ENCODE data around the gene TRMO. TPM values are rescaled to one million over a fixed set of nuclear protein-coding genes. Genes with fewer than 3 reads are reported as not detected.
A peak's percentile ranks its signal among the peaks of the same experiment; 100 is the strongest.

The TRMO gene
- total and polyA plus RNA-seq, 9 of the 15 experiments (the other 6 are each of a cell fraction or from before 2014, with no cell fraction given) = 5.6 to 22.4 (median 16.2) TPM

GRCh38 chr9:97938081-97938644, 15.9 kb upstream of the TRMO start, which contains the start of gene HEMGN (continued):
- TF ChIP-seq ERF (CRISPR knock-in tag; IDR thresholded peaks at IDR 0.05) (0 out of 2 replicates have a peak, but pooled peaks have one; percentile 43), MLLT1 (IDR thresholded peaks at IDR 0.05) (peak; percentile 53 to 84; a peak in 2 of 4 replicates), HDAC1 (IDR thresholded peaks at IDR 0.05) (peak in 1 of 2 experiments; percentile 70; a peak in 3 of 4 replicates), JUND (IDR thresholded peaks at IDR 0.05; ENCODE audit: borderline replicate concordance, low read depth, low read length) (peak; percentile 77; the same call in 1 of the 2 replicates), JUND (tag; IDR thresholded peaks at IDR 0.05; ENCODE audit: borderline replicate concordance, low read depth, low read length) (peak; percentile 70; the same call in 2 of the 3 replicates), CHCHD3 (CRISPR knock-in tag; IDR thresholded peaks at IDR 0.05) (no peak), BRD9 (IDR thresholded peaks at IDR 0.05; ENCODE audit: low read depth, partially characterized antibody) (peak; percentile 84), ZNF324 (CRISPR knock-in tag; IDR thresholded peaks at IDR 0.05) (no peak), ZKSCAN3 (CRISPR knock-in tag; IDR thresholded peaks at IDR 0.05) (no peak), NFIC (IDR thresholded peaks at IDR 0.05) (peak; percentile 88), ELK3 (CRISPR knock-in tag; IDR thresholded peaks at IDR 0.05) (no peak), ZNF79 (CRISPR knock-in tag; IDR thresholded peaks at IDR 0.05; ENCODE audit: low read depth) (no peak), EP300 (IDR thresholded peaks at IDR 0.05; ENCODE audit: low read length) (peak; percentile 99), E2F4 (CRISPR knock-in tag; IDR thresholded peaks at IDR 0.05; ENCODE audit: low read depth) (no peak), DEAF1 (CRISPR knock-in tag; IDR thresholded peaks at IDR 0.05) (no peak), CREB3L1 (IDR thresholded peaks at IDR 0.05; ENCODE audit: borderline replicate concordance, low read depth) (peak; percentile 68; the same call in 1 of the 2 replicates), GATA2 (CRISPR knock-in tag; IDR thresholded peaks at IDR 0.05) (peak; percentile 95), OTX1 (CRISPR knock-in tag; IDR thresholded peaks at IDR 0.05) (no peak), VEZF1 (CRISPR knock-in tag; IDR thresholded peaks at IDR 0.05) (peak; percentile 36; the same call in 1 of the 2 replicates)
